Naive thymus-derived CD8-positive, alpha-beta T cell (primary cell): ENCODE measurements around the gene PRR4. TPM values are rescaled to one million over a fixed set of nuclear protein-coding genes. Genes with fewer than 3 reads are reported as not detected.

Source experiments
- ATAC-seq, 2 donors: fragments of 150-1000 bp; cut with Tn5 transposase in 1 of 2; sonication (Bioruptor Pico), chemical (Tn5 transposase) in 1 of 2; 1 replicate in 1 of 2; 2 replicates in 1 of 2; pipeline ENCODE4 v1.10.0; 2021; ENCODE audit warnings: mild to moderate bottlenecking in 2 of 2, moderate library complexity in 2 of 2
- POLR2A ChIA-PET: fragments of 350-600 bp; sonication (Branson Sonifier 250); formaldehyde crosslinking; loops from one replicate; lab custom pipeline; 2021; ENCODE audit warnings: antibody characterized with exemption; lab: Charles Lee
- DNase-seq, 10 donors: peaks; one replicate each; pipeline versions ENCODE4 v3.0.0 to v3.0.0-alpha.2; 2020 to 2022
- H3K27ac Mint-ChIP-seq, 10 donors: one replicate each; pipeline ENCODE4 v1.8.0; 2020 to 2022; ENCODE audit warnings: mild to moderate bottlenecking in 10 of 10, mixed read lengths in 10 of 10, moderate library complexity in 4 of 10, inconsistent platforms in 1 of 10
- H3K27me3 Mint-ChIP-seq, 5 donors: one replicate each; pipeline ENCODE4 v1.8.0; 2021 to 2022; ENCODE audit warnings: mixed read lengths in 5 of 5
- H3K36me3 Mint-ChIP-seq, 3 donors: one replicate each; pipeline ENCODE4 v1.8.0; 2020 to 2022; ENCODE audit warnings: mixed read lengths in 3 of 3, mild to moderate bottlenecking in 2 of 3, inconsistent platforms in 1 of 3
- H3K4me1 Mint-ChIP-seq, 4 donors: one replicate each; pipeline ENCODE4 v1.8.0; 2021 to 2022; ENCODE audit warnings: mixed read lengths in 4 of 4
- H3K4me3 Mint-ChIP-seq, 10 donors: one replicate each; pipeline ENCODE4 v1.8.0; 2020 to 2022; ENCODE audit warnings: mild to moderate bottlenecking in 10 of 10, mixed read lengths in 10 of 10, moderate library complexity in 6 of 10, inconsistent platforms in 1 of 10
- H3K9me3 Mint-ChIP-seq, 9 donors: one replicate each; pipeline ENCODE4 v1.8.0; 2020 to 2022; ENCODE audit warnings: mixed read lengths in 9 of 9, mild to moderate bottlenecking in 3 of 9, inconsistent platforms in 1 of 9, moderate library complexity in 1 of 9
- polyA plus RNA-seq, 3 donors: library from polyadenylated mRNA; unstranded; fragments of 300-500 nt; fragmentation: Illumina TruSeq; gene quantifications; one replicate each; pipeline ENCODE4 v1.2.3, GENCODE V29; 2021
- total RNA-seq, 8 experiments: library from RNA in 2 of 8; stranded (reverse) in 2 of 8; gene quantifications; one replicate each; pipeline ENCODE4 v1.2.3 and lab custom pipeline; 2021 to 2026

The PRR4 gene
- 1 to 10 TPM; 1.8 to 2.5 TPM for total RNA-seq
- 1 to 10 TPM in 1 of 3 donors, under 1 TPM in 1, not detected in 1; 0.87 to 5.7 TPM for polyA plus RNA-seq
- total RNA-seq (lab: John Stamatoyannopoulos, UW), result 0.07 to 2.0 (median 0.17) reads per million in 6 experiments

- POLR2A ChIA-PET, result no interaction called here
- H3K4me3 Mint-ChIP-seq, result peak within 1 kb of the TSS in 2 of 10 donors; percentile 21 to 23
- H3K9me3 Mint-ChIP-seq, result peaks cover 0 to under 1% (median 0%) of the 10 kb centered on the region in 9 donors
- DNase-seq (peak in 4 of 10 donors; percentile 4 to 54 (median 36)), ATAC-seq (peak in 1 of 2 donors; percentile 89)
- peaks cover 0 to 2% (median 0%) of the 10 kb centered on the region in 5 donors for H3K27me3 Mint-ChIP-seq
- peaks cover 26 to 55% (median 48%) of the 10 kb centered on the region in 4 donors for H3K4me1 Mint-ChIP-seq
- peaks cover 22 to 62% (median 36%) of the 10 kb centered on the region in 3 donors for H3K36me3 Mint-ChIP-seq
- peak within 1 kb of the TSS in 7 of 10 donors; percentile 11 to 61 (median 43) for H3K27ac Mint-ChIP-seq
Observed at GRCh38 chr12:10849425-10849878, at the start of gene PRR4. Gene PRR4 (minus strand): TSS chr12:10849475. CDS start chr12:10849437, 38 bp downstream.

DNA sequence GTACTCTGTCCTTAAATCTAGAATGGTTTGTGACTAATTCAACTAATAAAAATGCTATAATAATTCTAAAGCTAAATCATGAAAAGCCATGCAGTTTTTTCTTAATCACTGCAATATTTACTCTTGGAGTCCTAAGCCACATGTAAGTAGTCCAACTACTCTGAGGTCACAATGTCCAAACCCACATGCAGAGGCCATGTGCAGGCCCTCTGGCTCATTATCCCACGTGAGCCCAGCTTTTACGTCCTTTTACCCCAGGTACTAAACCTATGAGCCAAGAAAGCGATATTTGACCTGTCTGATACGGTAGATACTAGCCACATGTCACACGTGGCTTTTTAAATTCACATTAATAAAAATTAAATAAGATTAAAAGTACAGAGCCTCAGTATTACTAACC, 47.6 kb upstream of the PRR4 start:
- H3K4me1 Mint-ChIP-seq, result peaks cover 0 to 3% (median 0%) of the 10 kb centered on the region in 4 donors
- no peak for DNase-seq
- H3K27ac Mint-ChIP-seq, result no peak overlapping the region
- H3K36me3 Mint-ChIP-seq, result peaks cover 14 to 46% (median 18%) of the 10 kb centered on the region in 3 donors
- no peaks in the 10 kb centered on the region for H3K27me3 Mint-ChIP-seq
- H3K4me3 Mint-ChIP-seq, result no peak overlapping the region
- ATAC-seq, result no peak
- peaks cover 0 to 9% (median 4%) of the 10 kb centered on the region in 9 donors for H3K9me3 Mint-ChIP-seq
- POLR2A ChIA-PET, result no interaction called here

DNA sequence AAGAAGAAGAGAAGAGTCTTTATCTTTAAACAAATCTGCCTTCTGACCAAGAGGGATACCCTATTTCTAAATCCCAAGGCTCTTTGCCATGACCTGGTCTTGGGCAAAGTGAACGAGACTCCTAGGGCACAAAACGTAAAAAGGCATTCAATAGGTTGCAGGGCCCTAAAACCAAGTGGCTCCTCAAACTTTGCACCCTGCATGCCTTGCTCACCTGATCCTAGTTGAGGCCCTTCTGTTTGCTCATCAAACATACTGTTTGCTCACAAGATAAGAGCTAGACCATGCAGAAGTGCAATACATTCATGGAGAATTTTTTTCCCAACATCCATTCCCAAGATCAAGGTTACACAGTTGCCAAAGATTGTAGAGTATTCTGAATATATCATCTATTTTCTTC, 42.7 kb upstream of the PRR4 start:
- Mint-ChIP-seq H3K4me3 (no peak overlapping the region), H3K27ac (no peak overlapping the region), H3K4me1 (no peaks in the 10 kb centered on the region), H3K27me3 (no peaks in the 10 kb centered on the region), H3K36me3 (peaks cover 10 to 35% (median 25%) of the 10 kb centered on the region in 3 donors), H3K9me3 (no peaks in the 10 kb centered on the region)
- POLR2A ChIA-PET, result no interaction called here
- ATAC-seq (no peak), DNase-seq (no peak)

DNA sequence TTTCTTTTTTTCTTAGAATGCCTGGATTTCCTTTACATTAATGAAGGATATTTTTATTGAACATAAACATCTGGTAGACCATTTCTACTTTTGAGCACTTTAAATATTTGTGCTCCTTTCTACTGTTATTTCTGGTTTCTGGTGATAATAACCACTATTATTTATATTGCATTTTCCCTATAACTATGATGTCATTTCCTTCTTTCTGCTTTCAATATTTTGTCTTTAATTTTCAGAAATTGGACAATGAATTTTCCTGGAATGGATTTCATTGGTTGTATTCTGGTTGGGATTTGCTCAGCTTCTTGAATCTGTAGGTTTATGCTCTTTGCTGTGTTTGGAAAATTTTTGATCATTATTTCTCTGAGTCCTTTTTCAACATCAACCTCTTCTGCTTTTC, 40.0 kb upstream of the PRR4 start:
- no peak for ATAC-seq
- Mint-ChIP-seq H3K9me3 (no peaks in the 10 kb centered on the region), H3K27me3 (no peaks in the 10 kb centered on the region), H3K4me3 (no peak overlapping the region), H3K36me3 (peaks cover 15 to 30% (median 23%) of the 10 kb centered on the region in 3 donors), H3K27ac (no peak overlapping the region), H3K4me1 (peaks cover 0 to 2% (median 0%) of the 10 kb centered on the region in 4 donors)
- DNase-seq, result no peak
- POLR2A ChIA-PET, result no interaction called here

GRCh38 chr12:10884086-10884725, 34.9 kb upstream of the PRR4 start, which contains the start of gene PRH1:
Gene PRH1 (minus strand): TSS chr12:10884255. CDS start chr12:10884217, 38 bp downstream.
- Mint-ChIP-seq H3K27me3 (no peaks in the 10 kb centered on the region), H3K9me3 (peaks cover 0 to 2% (median 0%) of the 10 kb centered on the region in 9 donors), H3K4me1 (peaks cover 0 to 2% (median 0%) of the 10 kb centered on the region in 4 donors), H3K36me3 (peaks cover 11 to 42% (median 21%) of the 10 kb centered on the region in 3 donors), H3K27ac (no peak within 1 kb of the TSS), H3K4me3 (no peak within 1 kb of the TSS)
- POLR2A ChIA-PET, result no interaction called here
- ATAC-seq (no peak), DNase-seq (no peak)

DNA sequence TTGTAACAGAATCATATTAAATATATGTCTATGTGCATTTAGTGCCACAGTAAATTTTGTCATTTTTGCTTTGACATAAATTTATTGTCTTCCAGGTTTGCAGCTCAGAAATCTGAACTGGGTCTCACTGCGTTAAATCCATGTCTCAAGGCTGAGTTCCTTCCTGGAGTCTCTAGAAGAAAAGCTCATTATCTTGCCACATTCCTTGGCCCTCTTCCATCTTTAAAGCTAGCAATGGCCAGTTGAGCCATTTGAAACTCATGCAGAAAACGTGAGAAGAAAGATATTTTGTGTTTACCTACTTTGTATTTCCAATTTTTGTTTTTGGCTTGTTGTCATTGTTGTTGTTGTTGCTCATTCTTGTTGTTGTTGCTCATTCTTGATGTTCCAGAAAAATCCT, 24.1 kb upstream of the PRR4 start:
- Mint-ChIP-seq H3K36me3 (peaks cover 24 to 51% (median 47%) of the 10 kb centered on the region in 3 donors), H3K4me1 (no peaks in the 10 kb centered on the region), H3K9me3 (peaks cover 0 to 53% (median 10%) of the 10 kb centered on the region in 9 donors), H3K4me3 (no peak overlapping the region), H3K27ac (no peak overlapping the region), H3K27me3 (no peaks in the 10 kb centered on the region)
- no peak for ATAC-seq
- POLR2A ChIA-PET, result interaction anchor here (0.7 kb wide), 1 partner anchor 679 kb away, joined by 3 read pairs; no protein-coding TSS in a partner anchor
- DNase-seq, result no peak

DNA sequence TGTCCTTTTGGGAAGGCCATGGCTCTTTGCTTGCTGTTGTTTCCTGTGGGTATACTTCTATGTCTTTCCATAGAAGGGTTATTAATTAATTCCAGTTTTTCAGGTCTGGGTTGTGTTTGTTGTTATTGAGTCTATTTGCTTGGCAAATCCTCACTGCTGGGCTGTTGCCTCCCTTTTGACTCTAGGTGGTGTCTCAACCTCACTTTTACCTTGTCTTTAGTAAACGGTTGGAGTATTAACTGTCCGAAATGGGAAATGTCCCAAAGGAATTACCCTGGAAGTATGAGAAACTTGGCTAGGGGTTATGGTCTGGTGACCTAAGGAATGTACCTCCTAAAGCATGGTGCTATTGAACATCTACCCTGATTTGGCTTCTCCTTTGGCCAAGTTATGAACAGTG, 18.1 kb upstream of the PRR4 start:
- Mint-ChIP-seq H3K27me3 (no peaks in the 10 kb centered on the region), H3K36me3 (peaks cover 20 to 64% (median 49%) of the 10 kb centered on the region in 3 donors), H3K9me3 (peaks cover 2 to 33% (median 19%) of the 10 kb centered on the region in 9 donors), H3K4me1 (no peaks in the 10 kb centered on the region), H3K27ac (no peak overlapping the region), H3K4me3 (no peak overlapping the region)
- no peak for DNase-seq
- ATAC-seq, result no peak
- POLR2A ChIA-PET, result no interaction called here

- POLR2A ChIA-PET, result no interaction called here
- peak overlapping the region in 1 of 10 donors; percentile 30 for H3K27ac Mint-ChIP-seq
- no peak for DNase-seq
- no peak for ATAC-seq
- H3K4me1 Mint-ChIP-seq, result no peaks in the 10 kb centered on the region
- no peak overlapping the region for H3K4me3 Mint-ChIP-seq
- no peaks in the 10 kb centered on the region for H3K27me3 Mint-ChIP-seq
- H3K9me3 Mint-ChIP-seq, result peaks cover 7 to 60% (median 44%) of the 10 kb centered on the region in 9 donors
- H3K36me3 Mint-ChIP-seq, result peaks cover 42 to 79% (median 68%) of the 10 kb centered on the region in 3 donors
Observed at GRCh38 chr12:10863512-10864218, 14.4 kb upstream of the PRR4 start.

- no peak for DNase-seq
- POLR2A ChIA-PET, result no interaction called here
- Mint-ChIP-seq H3K4me1 (no peaks in the 10 kb centered on the region), H3K27me3 (no peaks in the 10 kb centered on the region), H3K36me3 (peaks cover 62 to 91% (median 80%) of the 10 kb centered on the region in 3 donors), H3K4me3 (no peak overlapping the region), H3K9me3 (peaks cover 11 to 83% (median 63%) of the 10 kb centered on the region in 9 donors), H3K27ac (no peak overlapping the region)
- ATAC-seq, result no peak
Observed at GRCh38 chr12:10861366-10861765, 12.1 kb upstream of the PRR4 start.

GRCh38 chr12:10855807-10856206, 6.5 kb upstream of the PRR4 start:
- DNase-seq (no peak), ATAC-seq (no peak)
- Mint-ChIP-seq H3K36me3 (peaks cover 54 to 65% (median 55%) of the 10 kb centered on the region in 3 donors), H3K9me3 (peaks cover 7 to 54% (median 41%) of the 10 kb centered on the region in 9 donors), H3K4me3 (no peak overlapping the region), H3K4me1 (peaks cover 18 to 44% (median 34%) of the 10 kb centered on the region in 4 donors), H3K27ac (no peak overlapping the region), H3K27me3 (peaks cover 0 to 2% (median 0%) of the 10 kb centered on the region in 5 donors)
- POLR2A ChIA-PET, result no interaction called here

GRCh38 chr12:10853776-10854175, 4.5 kb upstream of the PRR4 start:
- Mint-ChIP-seq H3K27ac (no peak overlapping the region), H3K9me3 (peaks cover 4 to 35% (median 26%) of the 10 kb centered on the region in 9 donors), H3K4me1 (peaks cover 28 to 62% (median 51%) of the 10 kb centered on the region in 4 donors), H3K4me3 (no peak overlapping the region), H3K27me3 (peaks cover 0 to 2% (median 0%) of the 10 kb centered on the region in 5 donors), H3K36me3 (peaks cover 38 to 62% (median 42%) of the 10 kb centered on the region in 3 donors)
- DNase-seq (no peak), ATAC-seq (no peak)
- POLR2A ChIA-PET, result no interaction called here

GRCh38 chr12:10851243-10851858, 2.1 kb upstream of the PRR4 start:
- peaks cover 31 to 62% (median 36%) of the 10 kb centered on the region in 3 donors for H3K36me3 Mint-ChIP-seq
- peak in 1 of 10 donors; percentile 4 for DNase-seq
- ATAC-seq, result no peak
- H3K9me3 Mint-ChIP-seq, result peaks cover 0 to 11% (median 5%) of the 10 kb centered on the region in 9 donors
- H3K4me1 Mint-ChIP-seq, result peaks cover 28 to 62% (median 52%) of the 10 kb centered on the region in 4 donors
- POLR2A ChIA-PET, result no interaction called here
- peak overlapping the region in 7 of 10 donors; percentile 26 to 50 (median 41) for H3K27ac Mint-ChIP-seq
- peak overlapping the region in 4 of 10 donors; percentile 8 to 21 (median 14) for H3K4me3 Mint-ChIP-seq
- peaks cover 0 to 2% (median 0%) of the 10 kb centered on the region in 5 donors for H3K27me3 Mint-ChIP-seq
